ENCODE data around the gene SHC4. TPM values are rescaled to one million over a fixed set of nuclear protein-coding genes. Genes with fewer than 3 reads are reported as not detected.

SHC4 gene
- total and polyA plus RNA-seq, 2 of the 8 experiments (the other 6 are each of a cell fraction or from before 2014, with no cell fraction given): 0.15 to 0.30 TPM

GRCh38 chr15:48993380-48993779 lies 29.7 kb upstream of the SHC4 start (continued):
- TF ChIP-seq BACH1 (IDR thresholded peaks at IDR 0.05; ENCODE audit: low read length) (no peak), RAD21 (IDR thresholded peaks at IDR 0.05 in 1 of 2, conservative IDR thresholded peaks at IDR 0.05 in 1 of 2; ENCODE audit: low read depth in 2 of 2, low read length in 2 of 2) (no peak), SUZ12 (IDR thresholded peaks at IDR 0.05; ENCODE audit: low read length) (no peak)
